Activated CD8-positive, alpha-beta memory T cell treated with anti-CD3 and anti-CD28 coated beads, Interleukin-2, amount 50 U/mL, for 24 hours (primary cell): ENCODE measurements around the gene SLC35E3.
"Not testable (repeated sequence)": the region's sequence is repeated elsewhere in the genome, so short reads cannot be mapped to it uniquely, and the experiment has no call there.

Experiments
- DNase-seq: peaks from one replicate; pipeline ENCODE4 v3.0.0-alpha.2; 2020; ENCODE audit errors: extremely low read depth

Gene SLC35E3

GRCh38 chr12:68813242-68813593 is 67.2 kb downstream of the SLC35E3 start:
- DNase-seq, result no peak

GRCh38 chr12:68814490-68815231 is 68.7 kb downstream of the SLC35E3 start:
- DNase-seq, result no peak

GRCh38 chr12:68815232-68815927 is 69.4 kb downstream of the SLC35E3 start:
- no peak for DNase-seq

GRCh38 chr12:68815928-68816800 is 70.2 kb downstream of the SLC35E3 start:
- no peak for DNase-seq

GRCh38 chr12:68819481-68819880 is 73.5 kb downstream of the SLC35E3 start:
- not testable (repeated sequence) for DNase-seq

DNA sequence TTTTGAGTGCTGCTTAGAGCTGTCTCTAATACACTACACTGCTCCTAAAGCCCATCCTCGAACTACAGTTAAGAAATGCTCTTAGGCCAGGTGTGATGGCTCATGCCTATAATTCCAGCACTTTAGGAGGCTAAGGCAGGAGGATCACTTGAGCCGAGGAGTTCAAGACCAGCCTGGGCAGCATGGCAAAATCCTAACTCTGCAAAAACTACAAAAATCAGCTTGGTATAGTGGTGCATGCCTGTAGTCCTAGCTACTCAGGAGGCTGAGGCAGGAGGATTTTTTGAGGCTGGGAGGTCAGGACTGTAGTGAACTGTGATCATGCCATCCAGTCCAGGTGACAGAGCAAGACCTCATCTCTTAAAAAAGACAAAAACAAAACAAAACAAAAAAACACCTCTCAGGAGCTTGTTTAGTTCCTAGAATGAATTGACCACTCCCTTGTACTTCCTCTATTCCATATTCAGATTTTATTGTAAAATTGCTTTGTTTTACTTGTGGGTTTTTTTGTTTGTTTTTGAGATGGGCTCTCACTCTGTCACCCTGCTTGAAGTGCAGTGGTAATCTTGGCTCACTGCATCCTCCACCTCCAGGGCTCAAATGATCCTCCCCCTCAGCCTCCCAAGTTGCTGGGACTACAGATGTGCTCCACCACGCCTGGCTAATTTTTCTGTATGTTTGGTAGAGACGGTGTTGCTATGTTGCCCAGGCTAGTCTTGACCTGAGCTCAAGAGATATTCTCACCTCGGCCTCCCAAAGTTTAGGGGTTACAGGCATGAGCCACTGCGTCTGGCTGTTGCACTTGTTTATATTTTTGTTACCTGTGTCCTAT is 75.6 kb downstream of the SLC35E3 start:
- DNase-seq, result no peak

- DNase-seq, result no peak
These were observed 77.7 kb downstream of the SLC35E3 start for GRCh38 chr12:68823696-68824095.

DNA sequence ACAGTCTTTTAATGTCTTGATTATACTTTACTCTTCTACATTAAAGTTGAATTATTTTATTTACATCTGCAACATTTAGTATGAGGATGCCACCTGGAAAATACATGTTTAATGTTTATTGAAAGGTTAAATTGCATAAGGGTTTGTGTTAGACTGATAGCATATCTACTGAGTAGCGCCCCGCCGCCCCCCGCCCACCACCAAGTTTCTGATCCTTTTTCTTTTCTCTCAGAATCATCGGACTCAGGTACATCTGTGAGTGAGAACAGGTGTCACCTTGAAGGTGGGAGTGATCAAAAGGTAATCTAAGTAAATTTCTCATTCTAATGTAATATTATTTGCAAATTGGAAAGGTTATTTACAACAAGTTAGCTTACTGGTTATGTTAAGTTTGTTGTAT is 78.2 kb downstream of the SLC35E3 start:
- DNase-seq, result no peak

DNA sequence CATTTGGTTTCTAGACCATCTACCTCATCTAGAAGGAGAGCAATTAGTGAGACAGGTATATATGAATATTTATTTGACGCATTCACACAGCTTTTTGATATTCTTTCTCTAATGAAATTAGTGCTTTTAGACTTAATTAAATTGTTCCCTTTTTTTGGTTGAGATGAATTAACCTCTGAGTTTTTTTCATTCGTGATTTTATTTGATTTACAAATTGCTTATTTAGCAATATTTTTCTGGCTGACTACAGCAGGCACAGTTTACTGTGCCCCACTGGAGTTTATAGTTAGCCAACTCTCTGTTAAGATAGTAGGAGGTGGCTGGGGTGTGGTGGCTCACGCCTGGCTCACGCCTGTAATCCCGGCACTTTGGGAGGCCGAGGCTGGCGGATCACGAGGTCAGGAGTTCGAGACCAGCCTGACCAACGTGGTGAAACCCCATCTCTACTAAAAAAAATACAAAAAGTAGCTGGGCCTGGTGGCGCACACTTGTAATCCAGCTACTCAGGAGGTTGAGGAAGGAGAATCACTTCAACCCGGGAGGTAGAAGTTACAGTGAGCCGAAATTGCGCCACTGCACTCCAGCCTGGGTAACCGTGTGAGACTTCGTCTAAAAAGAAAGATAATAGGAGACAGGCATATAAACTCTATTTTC is 78.7 kb downstream of the SLC35E3 start:
- DNase-seq, result no peak

DNA sequence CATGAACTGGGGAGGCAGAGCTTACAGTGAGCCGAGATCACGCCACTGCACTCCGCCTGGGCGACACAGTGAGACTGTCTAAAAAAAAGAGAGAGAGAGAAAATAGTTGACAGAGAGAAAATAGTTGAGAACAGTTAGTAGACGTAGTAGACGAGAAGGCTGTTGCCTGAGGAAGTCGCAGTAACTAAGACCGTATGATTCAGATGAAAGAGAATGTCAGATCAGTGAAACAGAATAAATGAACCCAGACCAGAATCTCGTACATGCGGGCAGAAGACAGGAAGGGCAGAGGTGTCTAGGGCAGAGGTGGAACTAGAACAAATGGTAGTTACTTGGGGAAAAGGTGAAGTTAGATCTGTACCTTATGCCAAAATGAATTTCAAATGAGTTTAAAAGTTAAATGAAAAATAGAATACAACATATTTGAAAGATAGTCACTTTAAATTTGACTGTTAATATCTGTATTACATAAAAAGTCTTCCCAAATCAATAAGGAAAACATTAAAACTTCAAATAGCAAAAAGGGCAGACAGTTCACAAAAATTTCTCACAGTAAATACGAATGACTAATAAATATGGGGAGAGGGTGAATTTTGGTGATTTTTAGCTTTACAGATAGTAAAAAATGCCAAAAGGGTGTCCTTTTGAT is 79.7 kb downstream of the SLC35E3 start:
- no peak for DNase-seq

- DNase-seq, result no peak
These were observed 82.1 kb downstream of the SLC35E3 start for GRCh38 chr12:68827895-68828671.

DNA sequence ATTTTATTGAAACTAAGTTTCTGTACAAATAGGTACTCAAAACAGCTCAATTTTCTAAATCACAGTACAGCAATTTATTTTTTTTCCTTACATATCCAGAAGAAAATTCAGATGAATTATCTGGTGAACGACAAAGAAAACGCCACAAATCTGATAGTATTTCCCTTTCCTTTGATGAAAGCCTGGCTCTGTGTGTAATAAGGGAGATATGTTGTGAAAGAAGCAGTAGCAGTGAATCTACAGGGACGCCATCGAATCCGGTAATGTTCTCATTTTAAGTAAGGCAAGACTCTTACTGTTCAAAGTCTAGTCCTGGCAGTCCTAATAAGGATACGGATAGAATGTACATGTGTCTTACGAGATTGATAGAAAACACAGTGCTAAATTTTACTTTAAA is 82.7 kb downstream of the SLC35E3 start:
- no peak for DNase-seq
